GM18858 (cell line): ENCODE measurements around the gene PITX1.

ENCODE experiments used
- ATAC-seq: cut with Tn5 transposase; IDR thresholded peaks from one replicate; pipeline ENCODE4 v1.9.1; 2021; ENCODE audit not compliant: unreplicated experiment

PITX1 gene

GRCh38 chr5:135030123-135030955 lies 3.7 kb downstream of the PITX1 start:
- ATAC-seq: no peak

GRCh38 chr5:135029477-135030122 lies 4.4 kb downstream of the PITX1 start:
- no peak for ATAC-seq

GRCh38 chr5:135028791-135029476 lies 5.1 kb downstream of the PITX1 start:
- ATAC-seq: no peak

- ATAC-seq: no peak
Observed at GRCh38 chr5:135027697-135028615, 6.1 kb downstream of the PITX1 start.

- ATAC-seq: no peak
Observed at GRCh38 chr5:135027266-135027696, 6.7 kb downstream of the PITX1 start.

GRCh38 chr5:135026645-135027265 lies 7.3 kb downstream of the PITX1 start:
- ATAC-seq: no peak

- ATAC-seq: no peak
Observed at GRCh38 chr5:135025730-135026644, 8.0 kb downstream of the PITX1 start.

- no peak for ATAC-seq
Observed at GRCh38 chr5:135024956-135025729, 8.9 kb downstream of the PITX1 start.

- ATAC-seq: no peak
Observed at GRCh38 chr5:135020111-135020895, 13.7 kb downstream of the PITX1 start.

GRCh38 chr5:135019314-135019713 lies 14.7 kb downstream of the PITX1 start:
- no peak for ATAC-seq

GRCh38 chr5:135018457-135018856 lies 15.6 kb downstream of the PITX1 start:
- no peak for ATAC-seq

- no peak for ATAC-seq
Observed at GRCh38 chr5:135016861-135017290, 17.2 kb downstream of the PITX1 start.

- ATAC-seq: no peak
Observed at GRCh38 chr5:135015942-135016341, 18.1 kb downstream of the PITX1 start.

GRCh38 chr5:135013947-135014570 lies 20.0 kb downstream of the PITX1 start:
- no peak for ATAC-seq

- ATAC-seq: no peak
Observed at GRCh38 chr5:135013445-135013844, 20.6 kb downstream of the PITX1 start.

GRCh38 chr5:135012951-135013391 lies 21.1 kb downstream of the PITX1 start:
- no peak for ATAC-seq

GRCh38 chr5:135012033-135012588 lies 21.9 kb downstream of the PITX1 start:
- ATAC-seq: no peak
